Ishikawa (cell line): ENCODE data around the gene TBX15.

Experiments
- CEBPB ChIP-seq: IDR thresholded peaks from 2 replicates; pipeline ENCODE4 v1.6.1; 2012
- CREB1 ChIP-seq: IDR thresholded peaks from 2 replicates; pipeline ENCODE4 v1.6.1; 2012; ENCODE audit warnings: low read depth
- EGR1 ChIP-seq: IDR thresholded peaks from 2 replicates; pipeline ENCODE4 v1.6.1; 2012
- EP300 ChIP-seq: IDR thresholded peaks from 2 replicates; pipeline ENCODE4 v1.6.1; 2012; ENCODE audit warnings: borderline replicate concordance
- FOXM1 ChIP-seq: IDR thresholded peaks from 2 replicates; pipeline ENCODE4 v1.6.1; 2012; ENCODE audit warnings: low read depth, borderline replicate concordance
- NFIC ChIP-seq: IDR thresholded peaks from 2 replicates; pipeline ENCODE4 v1.6.1; 2012
- RAD21 ChIP-seq: IDR thresholded peaks from 2 replicates; pipeline ENCODE4 v1.6.1; 2012; ENCODE audit warnings: low read depth
- TAF1 ChIP-seq: IDR thresholded peaks from 2 replicates; pipeline ENCODE4 v1.6.1; 2012; ENCODE audit warnings: low read depth, mild to moderate bottlenecking
- TCF12 ChIP-seq: IDR thresholded peaks from 2 replicates; pipeline ENCODE4 v1.6.1; 2012; ENCODE audit warnings: low read depth
- TEAD4 ChIP-seq: IDR thresholded peaks from 2 replicates; pipeline ENCODE4 v1.6.1; 2012
- YY1 ChIP-seq: IDR thresholded peaks from 2 replicates; pipeline ENCODE4 v1.6.1; 2012; ENCODE audit warnings: low read depth
- ZBTB7A ChIP-seq: IDR thresholded peaks from 2 replicates; pipeline ENCODE4 v1.6.1; 2012; ENCODE audit warnings: low read depth
- TF ChIP-seq, protein P1 (sequence below): IDR thresholded peaks from 2 replicates; pipeline ENCODE4 v1.6.1; 2012; ENCODE audit warnings: low read depth, mild to moderate bottlenecking
- TF ChIP-seq, protein P2 (sequence below): IDR thresholded peaks from 2 replicates; pipeline ENCODE4 v1.6.1; 2012

DNA sequence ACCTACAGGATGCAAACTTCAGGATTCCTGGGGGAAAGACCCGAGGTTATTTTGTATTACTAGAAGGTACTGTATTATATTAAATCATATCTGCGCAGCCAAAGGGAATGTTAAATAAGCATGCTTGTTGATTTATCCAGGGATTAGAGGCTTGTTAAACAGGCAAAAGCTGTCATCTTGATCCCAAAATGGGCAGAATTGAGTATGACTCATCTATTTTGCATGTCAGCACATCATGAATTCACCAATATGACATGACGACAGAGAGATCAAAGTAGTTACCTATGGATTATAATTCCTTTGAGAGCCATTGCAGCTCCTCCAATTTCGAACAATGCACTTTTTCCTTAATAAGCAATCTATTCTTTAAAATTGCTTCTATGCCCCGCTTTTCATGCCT, 66.1 kb downstream of the TBX15 start:
- TF ChIP-seq, protein P1, sequence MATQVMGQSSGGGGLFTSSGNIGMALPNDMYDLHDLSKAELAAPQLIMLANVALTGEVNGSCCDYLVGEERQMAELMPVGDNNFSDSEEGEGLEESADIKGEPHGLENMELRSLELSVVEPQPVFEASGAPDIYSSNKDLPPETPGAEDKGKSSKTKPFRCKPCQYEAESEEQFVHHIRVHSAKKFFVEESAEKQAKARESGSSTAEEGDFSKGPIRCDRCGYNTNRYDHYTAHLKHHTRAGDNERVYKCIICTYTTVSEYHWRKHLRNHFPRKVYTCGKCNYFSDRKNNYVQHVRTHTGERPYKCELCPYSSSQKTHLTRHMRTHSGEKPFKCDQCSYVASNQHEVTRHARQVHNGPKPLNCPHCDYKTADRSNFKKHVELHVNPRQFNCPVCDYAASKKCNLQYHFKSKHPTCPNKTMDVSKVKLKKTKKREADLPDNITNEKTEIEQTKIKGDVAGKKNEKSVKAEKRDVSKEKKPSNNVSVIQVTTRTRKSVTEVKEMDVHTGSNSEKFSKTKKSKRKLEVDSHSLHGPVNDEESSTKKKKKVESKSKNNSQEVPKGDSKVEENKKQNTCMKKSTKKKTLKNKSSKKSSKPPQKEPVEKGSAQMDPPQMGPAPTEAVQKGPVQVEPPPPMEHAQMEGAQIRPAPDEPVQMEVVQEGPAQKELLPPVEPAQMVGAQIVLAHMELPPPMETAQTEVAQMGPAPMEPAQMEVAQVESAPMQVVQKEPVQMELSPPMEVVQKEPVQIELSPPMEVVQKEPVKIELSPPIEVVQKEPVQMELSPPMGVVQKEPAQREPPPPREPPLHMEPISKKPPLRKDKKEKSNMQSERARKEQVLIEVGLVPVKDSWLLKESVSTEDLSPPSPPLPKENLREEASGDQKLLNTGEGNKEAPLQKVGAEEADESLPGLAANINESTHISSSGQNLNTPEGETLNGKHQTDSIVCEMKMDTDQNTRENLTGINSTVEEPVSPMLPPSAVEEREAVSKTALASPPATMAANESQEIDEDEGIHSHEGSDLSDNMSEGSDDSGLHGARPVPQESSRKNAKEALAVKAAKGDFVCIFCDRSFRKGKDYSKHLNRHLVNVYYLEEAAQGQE: no peak
- TF ChIP-seq EGR1 (no peak), CEBPB (no peak), FOXM1 (no peak), TAF1 (no peak), TCF12 (no peak), EP300 (no peak), ZBTB7A (no peak), RAD21 (no peak), TEAD4 (no peak), YY1 (no peak), CREB1 (no peak), NFIC (no peak)
- TF ChIP-seq, protein P2, sequence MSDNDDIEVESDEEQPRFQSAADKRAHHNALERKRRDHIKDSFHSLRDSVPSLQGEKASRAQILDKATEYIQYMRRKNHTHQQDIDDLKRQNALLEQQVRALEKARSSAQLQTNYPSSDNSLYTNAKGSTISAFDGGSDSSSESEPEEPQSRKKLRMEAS: no peak
